Tibial nerve (tissue), 4 donors: ENCODE results near the gene SEC24D. TPM values are rescaled to one million over a fixed set of nuclear protein-coding genes. Genes with fewer than 3 reads are reported as not detected.
A peak's percentile ranks its signal among the peaks of the same experiment; 100 is the strongest.
"Not testable (repeated sequence)": the region's sequence is repeated elsewhere in the genome, so short reads cannot be mapped to it uniquely, and the experiment has no call there.

Experiments used
- DNase-seq, 2 donors: peaks; one replicate each; pipeline ENCODE4 v3.0.0-alpha.2; 2019; ENCODE audit warnings: low spot score in 2 of 2
- H3K27ac ChIP-seq, 4 donors: fragments of 200-600 bp; sonication (generic) in 3 of 4; one replicate each; pipeline ENCODE4 v1.5.1; 2017 to 2019; ENCODE audit warnings: mild to moderate bottlenecking in 1 of 4
- H3K27me3 ChIP-seq, 2 donors: fragments of 200-600 bp; sonication (generic) in 1 of 2; one replicate each; pipeline versions ENCODE4 v1.5.1 to v1.6.0; 2017 to 2019
- H3K36me3 ChIP-seq, 3 donors: fragments of 200-600 bp; sonication (generic); one replicate each; pipeline ENCODE4 v1.5.1; 2018 to 2019
- H3K4me1 ChIP-seq, 4 donors: fragments of 200-600 bp; sonication (generic) in 3 of 4; one replicate each; pipeline ENCODE4 v1.5.1; 2017 to 2019
- H3K4me3 ChIP-seq, 4 donors: fragments of 200-600 bp; sonication (generic) in 3 of 4; one replicate each; pipeline ENCODE4 v1.5.1; 2017 to 2019; ENCODE audit warnings: mild to moderate bottlenecking in 1 of 4, moderate library complexity in 1 of 4
- H3K9me3 ChIP-seq, 4 donors: fragments of 200-600 bp; sonication (generic) in 3 of 4; one replicate each; pipeline ENCODE4 v1.5.1; 2017 to 2019
- EP300 ChIP-seq, 2 donors: sonication (generic); formaldehyde crosslinking; IDR thresholded peaks; one replicate each; pipeline ENCODE4 v1.6.1; 2017; ENCODE audit warnings: antibody characterized with exemption in 2 of 2, mild to moderate bottlenecking in 1 of 2
- POLR2A ChIP-seq, 2 donors: fragments of 450-650 bp; IDR thresholded peaks; one replicate each; pipeline ENCODE4 v1.6.1; 2017; ENCODE audit warnings: antibody characterized with exemption in 2 of 2, mild to moderate bottlenecking in 2 of 2, moderate library complexity in 2 of 2
- WGBS, 2 donors: methylation state at CpG; one replicate each; pipeline ENCODE4 v1.1.5; 2018; 5-methylcytosine and 5-hydroxymethylcytosine counted together
- total RNA-seq, 4 donors: library from RNA; depleted of rRNA; stranded (reverse); fragments of >200 nt; gene quantifications; one replicate each; pipeline ENCODE4 v1.1.0, GENCODE V29; 2016
- TF ChIP-seq, protein P1 (sequence below), 5 experiments: fragments of 200-600 bp in 3 of 5; fragments of 450-650 bp in 2 of 5; sonication (generic) in 3 of 5; IDR thresholded peaks; one replicate each; pipeline ENCODE4 v1.5.1; 2016 to 2019; ENCODE audit warnings: antibody characterized with exemption in 5 of 5, mild to moderate bottlenecking in 3 of 5, moderate library complexity in 2 of 5

Gene SEC24D
- total RNA-seq = 10 to 100 TPM; 24.0 to 54.6 (median 34.0) TPM

DNA sequence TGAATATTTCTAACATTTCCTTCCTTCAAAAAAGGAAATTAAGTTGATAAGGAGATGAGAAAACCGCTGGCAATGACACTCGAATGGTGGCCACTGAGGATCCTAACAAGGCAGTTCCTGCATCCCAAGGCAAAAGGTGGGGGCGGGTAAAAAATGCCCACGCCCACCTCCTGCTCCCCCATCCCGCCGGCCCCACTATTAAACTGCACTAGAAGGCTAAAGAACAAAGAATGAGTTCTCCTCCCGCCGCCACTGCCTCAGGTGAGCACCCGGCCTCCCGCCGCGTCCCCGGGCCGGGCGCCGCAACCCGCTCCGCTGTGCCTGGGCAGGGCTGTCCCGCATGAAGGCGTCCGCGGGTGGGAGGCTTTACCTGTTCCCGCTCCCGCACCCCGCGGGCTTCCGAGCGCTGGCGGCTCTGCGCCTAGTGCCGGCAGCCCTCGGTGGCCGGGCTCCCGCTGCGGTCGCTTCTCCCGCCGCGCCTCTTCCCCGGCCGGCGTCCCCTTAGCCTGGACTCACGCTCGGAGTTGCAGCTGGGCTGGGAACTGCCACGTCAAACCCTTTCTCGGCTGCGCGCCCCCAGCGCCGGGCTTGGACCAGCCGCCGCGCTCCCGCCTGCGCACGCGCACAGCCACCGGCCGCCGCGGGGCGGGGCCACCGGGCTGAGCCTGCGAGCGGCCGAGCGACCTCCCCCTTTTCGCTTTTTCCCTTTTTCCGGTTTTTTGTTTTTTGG, at the start of gene SEC24D:
TSS of gene SEC24D (minus strand) at position 556 of the 730 bp plus-strand sequence. CDS start 2,430 bp downstream, outside the sequence.
- H3K27ac ChIP-seq = peak within 1 kb of the TSS; percentile 89 to 97 (median 96)
- H3K4me3 ChIP-seq = peak within 1 kb of the TSS; percentile 73 to 96 (median 90)
- H3K27me3 ChIP-seq = no peaks in the 10 kb centered on the region
- H3K4me1 ChIP-seq = peaks cover 0 to 46% (median 8%) of the 10 kb centered on the region in 4 donors
- DNase-seq = peak; percentile 71 to 75
- H3K9me3 ChIP-seq = no peaks in the 10 kb centered on the region
- TF ChIP-seq EP300 (IDR thresholded peaks at IDR 0.05) = peak in 1 of 2 donors; percentile 78
- peak; percentile 71 to 89 for TF ChIP-seq POLR2A (IDR thresholded peaks at IDR 0.05)
- TF ChIP-seq, protein P1, sequence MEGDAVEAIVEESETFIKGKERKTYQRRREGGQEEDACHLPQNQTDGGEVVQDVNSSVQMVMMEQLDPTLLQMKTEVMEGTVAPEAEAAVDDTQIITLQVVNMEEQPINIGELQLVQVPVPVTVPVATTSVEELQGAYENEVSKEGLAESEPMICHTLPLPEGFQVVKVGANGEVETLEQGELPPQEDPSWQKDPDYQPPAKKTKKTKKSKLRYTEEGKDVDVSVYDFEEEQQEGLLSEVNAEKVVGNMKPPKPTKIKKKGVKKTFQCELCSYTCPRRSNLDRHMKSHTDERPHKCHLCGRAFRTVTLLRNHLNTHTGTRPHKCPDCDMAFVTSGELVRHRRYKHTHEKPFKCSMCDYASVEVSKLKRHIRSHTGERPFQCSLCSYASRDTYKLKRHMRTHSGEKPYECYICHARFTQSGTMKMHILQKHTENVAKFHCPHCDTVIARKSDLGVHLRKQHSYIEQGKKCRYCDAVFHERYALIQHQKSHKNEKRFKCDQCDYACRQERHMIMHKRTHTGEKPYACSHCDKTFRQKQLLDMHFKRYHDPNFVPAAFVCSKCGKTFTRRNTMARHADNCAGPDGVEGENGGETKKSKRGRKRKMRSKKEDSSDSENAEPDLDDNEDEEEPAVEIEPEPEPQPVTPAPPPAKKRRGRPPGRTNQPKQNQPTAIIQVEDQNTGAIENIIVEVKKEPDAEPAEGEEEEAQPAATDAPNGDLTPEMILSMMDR (IDR thresholded peaks at IDR 0.05) = peak in 3 of 5 experiments; percentile 19 to 54 (median 49)
- 0 to 1% methylated on average over 40 to 49 of the region's 69 CpGs for WGBS, 2 donors
- H3K36me3 ChIP-seq = peaks cover 0 to 25% (median 0%) of the 10 kb centered on the region in 3 donors

- no peak overlapping the region for H3K27ac ChIP-seq
- 89 to 93% methylated on average over 3 of the region's 3 CpGs for WGBS, 2 donors
- no peak overlapping the region for H3K4me3 ChIP-seq
- no peaks in the 10 kb centered on the region for H3K36me3 ChIP-seq
- peaks cover 0 to 15% (median 0%) of the 10 kb centered on the region in 4 donors for H3K4me1 ChIP-seq
- DNase-seq = no peak
- no peaks in the 10 kb centered on the region for H3K27me3 ChIP-seq
- TF ChIP-seq POLR2A (IDR thresholded peaks at IDR 0.05) = no peak
- TF ChIP-seq, protein P1 (IDR thresholded peaks at IDR 0.05) = no peak
- no peak for TF ChIP-seq EP300 (IDR thresholded peaks at IDR 0.05)
- no peaks in the 10 kb centered on the region for H3K9me3 ChIP-seq
Observed at GRCh38 chr4:118884716-118885115, 48.8 kb upstream of the SEC24D start.

- H3K36me3 ChIP-seq = no peaks in the 10 kb centered on the region
- 61 to 76% methylated on average over 1 of the region's 1 CpG for WGBS, 2 donors
- no peak for DNase-seq
- H3K4me1 ChIP-seq = peaks cover 0 to 7% (median 0%) of the 10 kb centered on the region in 4 donors
- no peaks in the 10 kb centered on the region for H3K27me3 ChIP-seq
- no peak overlapping the region for H3K4me3 ChIP-seq
- no peak overlapping the region for H3K27ac ChIP-seq
- TF ChIP-seq POLR2A (IDR thresholded peaks at IDR 0.05) = no peak
- TF ChIP-seq, protein P1 (IDR thresholded peaks at IDR 0.05) = peak in 1 of 5 experiments; percentile 5
- H3K9me3 ChIP-seq = no peaks in the 10 kb centered on the region
Observed at GRCh38 chr4:118883861-118884260, 47.9 kb upstream of the SEC24D start.

GRCh38 chr4:118881512-118882146, 45.7 kb upstream of the SEC24D start:
- no peaks in the 10 kb centered on the region for H3K36me3 ChIP-seq
- H3K4me3 ChIP-seq = no peak overlapping the region
- TF ChIP-seq, protein P1 (IDR thresholded peaks at IDR 0.05) = no peak
- TF ChIP-seq POLR2A (IDR thresholded peaks at IDR 0.05) (no peak), EP300 (IDR thresholded peaks at IDR 0.05) (no peak)
- H3K9me3 ChIP-seq = no peaks in the 10 kb centered on the region
- no peaks in the 10 kb centered on the region for H3K27me3 ChIP-seq
- DNase-seq = no peak
- 68 to 81% methylated on average over 12 of the region's 12 CpGs for WGBS, 2 donors
- no peaks in the 10 kb centered on the region for H3K4me1 ChIP-seq
- H3K27ac ChIP-seq = no peak overlapping the region

- no peak for DNase-seq
- no peaks in the 10 kb centered on the region for H3K27me3 ChIP-seq
- WGBS, 2 donors = 90 to 91% methylated on average over 7 of the region's 7 CpGs
Observed at GRCh38 chr4:118879409-118879808, 43.5 kb upstream of the SEC24D start.

DNA sequence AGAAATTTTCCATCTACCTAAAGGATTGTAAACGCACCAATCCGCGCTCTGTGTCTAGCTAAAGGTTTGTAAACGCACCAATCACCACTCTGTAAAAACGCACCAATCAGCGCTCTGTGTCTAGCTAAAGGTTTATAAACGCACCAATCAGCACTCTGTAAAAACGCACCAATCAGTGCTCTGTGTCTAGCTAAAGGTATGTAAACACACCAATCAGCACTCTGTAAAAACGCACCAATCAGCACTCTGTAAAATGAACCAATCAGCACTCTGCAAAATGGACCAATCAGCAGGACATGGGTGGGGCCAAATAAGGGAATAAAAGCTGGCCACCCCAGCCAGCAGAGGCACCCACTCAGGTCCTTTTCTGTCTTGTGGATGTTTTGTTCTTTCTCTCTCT, 42.6 kb upstream of the SEC24D start:
- not testable (repeated sequence) for H3K4me3 ChIP-seq, H3K9me3 ChIP-seq, H3K27me3 ChIP-seq, DNase-seq, H3K4me1 ChIP-seq, H3K27ac ChIP-seq, H3K36me3 ChIP-seq
- 98 to 99% methylated on average over 9 of the region's 9 CpGs for WGBS, 2 donors

More at GRCh38 chr4:118879409-118879808, 43.5 kb upstream of the SEC24D start:
- no peak overlapping the region for H3K4me3 ChIP-seq
- H3K4me1 ChIP-seq = no peaks in the 10 kb centered on the region
- H3K36me3 ChIP-seq = no peaks in the 10 kb centered on the region
- H3K27ac ChIP-seq = no peak overlapping the region
- TF ChIP-seq POLR2A (IDR thresholded peaks at IDR 0.05) = no peak
- TF ChIP-seq, protein P1 (IDR thresholded peaks at IDR 0.05) = no peak
- no peak for TF ChIP-seq EP300 (IDR thresholded peaks at IDR 0.05)
- H3K9me3 ChIP-seq = no peaks in the 10 kb centered on the region
